Measurements from ENCODE around the gene PAIP2B. TPM values are rescaled to one million over a fixed set of nuclear protein-coding genes. Genes with fewer than 3 reads are reported as not detected.

PAIP2B gene
- total and polyA plus RNA-seq, 10 of the 15 experiments (the other 5 are each of a cell fraction or from before 2014, with no cell fraction given): 0.06 to 0.79 (median 0.32) TPM

- POLR2A ChIA-PET: no interaction called here
- TF ChIP-seq BRCA1 (IDR thresholded peaks at IDR 0.05; ENCODE audit: low read depth, low read length) (no peak), ZBTB40 (IDR thresholded peaks at IDR 0.05; ENCODE audit: borderline replicate concordance) (no peak), TCF3 (IDR thresholded peaks at IDR 0.05; ENCODE audit: borderline replicate concordance, insufficient read depth, low read depth, low read length) (no peak), ZBTB33 (IDR thresholded peaks at IDR 0.05) (no peak), CEBPZ (IDR thresholded peaks at IDR 0.05; ENCODE audit: low read depth, low read length) (no peak), EP300 (IDR thresholded peaks at IDR 0.05; ENCODE audit: borderline replicate concordance in 1 of 2, control insufficient read depth in 1 of 2, low read depth in 2 of 2, low read length in 2 of 2) (no peak), ZNF217 (IDR thresholded peaks at IDR 0.05) (no peak), KLF5 (IDR thresholded peaks at IDR 0.05; ENCODE audit: partially characterized antibody) (no peak), ZNF592 (IDR thresholded peaks at IDR 0.05) (no peak), NR2C2 (IDR thresholded peaks at IDR 0.05; ENCODE audit: borderline replicate concordance, control insufficient read depth, insufficient read length, low read depth) (no peak)
Observed at GRCh38 chr2:71253476-71253875, 26.6 kb upstream of the PAIP2B start.

More at GRCh38 chr2:71253476-71253875, 26.6 kb upstream of the PAIP2B start:
- Histone ChIP-seq H3K79me2 (ENCODE audit: control insufficient read depth, insufficient read depth, low read length) (no peaks in the 10 kb centered on the region), H4K20me1 (ENCODE audit: control insufficient read depth, insufficient read depth) (no peaks in the 10 kb centered on the region), H2AFZ (ENCODE audit: control insufficient read depth, low read depth, low read length) (no peak overlapping the region), H3K9me3 (replicated peaks; ENCODE audit: control insufficient read depth, insufficient read depth, low read length) (no peaks in the 10 kb centered on the region), H3K4me2 (ENCODE audit: control insufficient read depth, insufficient read depth) (no peak overlapping the region), H3K4me1 (ENCODE audit: control insufficient read depth, insufficient read depth, low read length) (no peaks in the 10 kb centered on the region), H3K27ac (ENCODE audit: control insufficient read depth, insufficient read depth) (no peak overlapping the region), H3K27me3 (replicated peaks in 1 of 2; ENCODE audit: control insufficient read depth in 2 of 2, insufficient read depth in 2 of 2, low read length in 1 of 2) (no peaks in the 10 kb centered on the region), H3K36me3 (ENCODE audit: control insufficient read depth in 2 of 2, insufficient read depth in 2 of 2, low read length in 1 of 2) (no peaks in the 10 kb centered on the region), H3K9ac (ENCODE audit: control insufficient read depth, insufficient read depth, low read length) (no peak overlapping the region), H3K4me3 (no peak overlapping the region)
- RAD21 ChIA-PET (ENCODE audit: unreplicated experiment): no interaction called here
- DNase-seq (ENCODE audit: low read depth, low spot score) (no peak), ATAC-seq (no peak), FAIRE-seq (no peak)
- in situ Hi-C loops (cut with MboI): no loop called here
- intact Hi-C loops (cut with micrococcal nuclease; ENCODE audit: unreplicated experiment): no loop called here
- WGBS (ENCODE audit: insufficient coverage, insufficient replicate concordance, low lambda C conversion rate, missing lambda C conversion rate): 0% methylated on average over 1 of the region's 1 CpG
- CTCF ChIA-PET: no interaction called here
- SMC1A ChIA-PET (ENCODE audit: uncharacterized antibody, unreplicated experiment): interaction anchor here (1.0 kb wide), 1 partner anchor 19 kb away, joined by 3 read pairs; no protein-coding TSS in a partner anchor
- no TSS peak for BruUV-seq (replicated peaks)
